ENCODE data around the gene ZNF579.

ZNF579 gene

DNA sequence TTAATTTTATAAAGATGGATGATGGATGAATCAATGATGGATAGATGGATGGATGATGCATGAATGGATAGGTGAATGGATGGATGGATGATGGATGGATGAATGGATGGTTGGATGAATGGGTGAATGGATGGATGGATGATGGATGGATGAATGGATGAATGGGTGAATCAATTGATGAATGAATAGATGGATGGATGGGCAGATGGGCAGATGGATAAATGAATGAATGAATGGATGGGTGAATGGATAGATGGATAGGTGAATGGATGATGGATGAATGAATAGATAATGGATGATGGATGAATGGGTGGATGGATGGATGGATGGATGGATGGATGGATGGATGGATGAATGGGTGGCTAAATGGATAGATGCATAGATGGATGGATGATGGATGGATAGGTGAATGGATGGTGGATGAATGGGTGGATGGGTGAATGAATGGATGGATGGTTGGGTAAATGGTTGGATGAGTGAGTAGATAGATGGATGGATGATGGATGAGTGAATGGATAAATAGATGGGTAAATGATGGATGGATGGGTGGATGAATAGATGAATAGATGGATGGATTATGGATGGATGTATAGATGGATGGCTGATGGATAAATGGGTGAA is 12.8 kb downstream of the ZNF579 start:
- no peak overlapping the region for H3K27ac ChIP-seq (ENCODE audit: low read depth, low read length)
- H3K9ac ChIP-seq (ENCODE audit: low read length): no peak overlapping the region

DNA sequence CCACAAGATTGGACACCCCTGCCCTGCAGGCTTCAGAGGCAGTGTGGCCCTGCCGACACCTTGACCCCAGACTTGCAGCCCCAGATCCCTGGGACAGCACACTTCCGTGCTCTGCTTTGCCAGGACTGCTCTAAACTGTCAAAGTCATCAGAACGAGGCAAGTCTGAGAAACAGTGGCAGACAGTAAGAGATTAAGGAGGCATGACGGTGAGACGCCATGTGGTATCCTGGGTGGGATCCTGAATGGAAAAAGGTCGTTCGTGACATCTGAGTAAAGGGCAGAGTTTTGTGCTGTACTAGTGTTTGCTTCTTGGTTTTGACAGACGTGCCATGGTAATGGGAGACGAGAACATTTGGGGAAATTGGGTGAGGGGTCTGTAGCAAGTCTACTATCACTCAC is 13.8 kb downstream of the ZNF579 start:
- Histone ChIP-seq H3K36me3 (ENCODE audit: control insufficient read depth, insufficient read depth, low read length) (no peaks in the 10 kb centered on the region), H3K4me3 (ENCODE audit: low read length) (no peak overlapping the region), H3K27me3 (ENCODE audit: control insufficient read depth, insufficient read depth, low read length) (peaks cover 3% of the 10 kb centered on the region), H3K9ac (ENCODE audit: low read length) (no peak overlapping the region), H3K27ac (ENCODE audit: low read depth, low read length) (no peak overlapping the region), H3K4me1 (ENCODE audit: control insufficient read depth, insufficient read depth, low read length) (no peaks in the 10 kb centered on the region)

More for the DNA sequence above, 12.8 kb downstream of the ZNF579 start:
- H3K4me3 ChIP-seq (ENCODE audit: low read length): no peak overlapping the region
- no peaks in the 10 kb centered on the region for H3K36me3 ChIP-seq (ENCODE audit: control insufficient read depth, insufficient read depth, low read length)
- H3K27me3 ChIP-seq (ENCODE audit: control insufficient read depth, insufficient read depth, low read length): peaks cover 3% of the 10 kb centered on the region
- no peaks in the 10 kb centered on the region for H3K4me1 ChIP-seq (ENCODE audit: control insufficient read depth, insufficient read depth, low read length)

DNA sequence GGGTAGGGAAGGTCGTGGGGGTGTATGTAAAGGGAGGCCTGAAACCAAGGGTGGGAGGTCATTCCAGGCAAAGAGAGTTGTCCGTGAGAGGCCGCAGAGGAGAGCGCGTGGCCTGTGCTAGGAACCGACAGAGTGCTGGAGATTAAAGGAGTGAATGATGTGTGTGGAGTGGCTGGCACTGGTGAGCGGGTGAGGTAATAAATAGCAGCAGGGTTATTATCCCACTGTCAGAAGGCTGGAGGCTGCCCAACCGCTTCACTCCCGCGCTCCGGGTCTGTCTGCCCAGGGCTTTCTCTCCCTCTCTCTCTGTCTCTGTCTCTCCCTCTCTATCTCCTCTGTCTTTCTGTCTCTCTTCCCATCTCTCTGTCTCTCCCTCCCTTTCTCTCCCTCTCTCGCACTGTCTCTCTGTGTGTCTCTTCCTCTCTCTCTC is 17.4 kb downstream of the ZNF579 start:
- H3K27ac ChIP-seq (ENCODE audit: low read depth, low read length): no peak overlapping the region
- H3K9ac ChIP-seq (ENCODE audit: low read length): no peak overlapping the region

GRCh38 chr19:55559684-55560083 is 21.0 kb downstream of the ZNF579 start:
- H3K4me1 ChIP-seq (ENCODE audit: control insufficient read depth, insufficient read depth, low read length): no peaks in the 10 kb centered on the region
- no peak overlapping the region for H3K9ac ChIP-seq (ENCODE audit: low read length)
- H3K27ac ChIP-seq (ENCODE audit: low read depth, low read length): no peak overlapping the region
- peaks cover 3% of the 10 kb centered on the region for H3K27me3 ChIP-seq (ENCODE audit: control insufficient read depth, insufficient read depth, low read length)
- no peak overlapping the region for H3K4me3 ChIP-seq (ENCODE audit: low read length)
- no peaks in the 10 kb centered on the region for H3K36me3 ChIP-seq (ENCODE audit: control insufficient read depth, insufficient read depth, low read length)

More for the DNA sequence above, 17.4 kb downstream of the ZNF579 start:
- Histone ChIP-seq H3K4me3 (ENCODE audit: low read length) (no peak overlapping the region), H3K4me1 (ENCODE audit: control insufficient read depth, insufficient read depth, low read length) (no peaks in the 10 kb centered on the region), H3K36me3 (ENCODE audit: control insufficient read depth, insufficient read depth, low read length) (no peaks in the 10 kb centered on the region), H3K27me3 (ENCODE audit: control insufficient read depth, insufficient read depth, low read length) (peaks cover 6% of the 10 kb centered on the region)

- Histone ChIP-seq H3K27me3 (ENCODE audit: control insufficient read depth, insufficient read depth, low read length) (no peaks in the 10 kb centered on the region), H3K4me1 (ENCODE audit: control insufficient read depth, insufficient read depth, low read length) (no peaks in the 10 kb centered on the region), H3K9ac (ENCODE audit: low read length) (no peak overlapping the region), H3K4me3 (ENCODE audit: low read length) (no peak overlapping the region), H3K27ac (ENCODE audit: low read depth, low read length) (no peak overlapping the region), H3K36me3 (ENCODE audit: control insufficient read depth, insufficient read depth, low read length) (no peaks in the 10 kb centered on the region)
Observed at GRCh38 chr19:55554741-55555152, 25.9 kb downstream of the ZNF579 start.

GRCh38 chr19:55554302-55554701 is 26.3 kb downstream of the ZNF579 start:
- no peak overlapping the region for H3K4me3 ChIP-seq (ENCODE audit: low read length)
- H3K36me3 ChIP-seq (ENCODE audit: control insufficient read depth, insufficient read depth, low read length): no peaks in the 10 kb centered on the region
- H3K27me3 ChIP-seq (ENCODE audit: control insufficient read depth, insufficient read depth, low read length): no peaks in the 10 kb centered on the region
- no peak overlapping the region for H3K9ac ChIP-seq (ENCODE audit: low read length)
- no peak overlapping the region for H3K27ac ChIP-seq (ENCODE audit: low read depth, low read length)
- no peaks in the 10 kb centered on the region for H3K4me1 ChIP-seq (ENCODE audit: control insufficient read depth, insufficient read depth, low read length)

- no peak overlapping the region for H3K4me3 ChIP-seq (ENCODE audit: low read length)
- H3K27ac ChIP-seq (ENCODE audit: low read depth, low read length): no peak overlapping the region
- no peak overlapping the region for H3K9ac ChIP-seq (ENCODE audit: low read length)
- H3K27me3 ChIP-seq (ENCODE audit: control insufficient read depth, insufficient read depth, low read length): no peaks in the 10 kb centered on the region
- no peaks in the 10 kb centered on the region for H3K4me1 ChIP-seq (ENCODE audit: control insufficient read depth, insufficient read depth, low read length)
- no peaks in the 10 kb centered on the region for H3K36me3 ChIP-seq (ENCODE audit: control insufficient read depth, insufficient read depth, low read length)
Observed at GRCh38 chr19:55553217-55554182, 27.1 kb downstream of the ZNF579 start.

DNA sequence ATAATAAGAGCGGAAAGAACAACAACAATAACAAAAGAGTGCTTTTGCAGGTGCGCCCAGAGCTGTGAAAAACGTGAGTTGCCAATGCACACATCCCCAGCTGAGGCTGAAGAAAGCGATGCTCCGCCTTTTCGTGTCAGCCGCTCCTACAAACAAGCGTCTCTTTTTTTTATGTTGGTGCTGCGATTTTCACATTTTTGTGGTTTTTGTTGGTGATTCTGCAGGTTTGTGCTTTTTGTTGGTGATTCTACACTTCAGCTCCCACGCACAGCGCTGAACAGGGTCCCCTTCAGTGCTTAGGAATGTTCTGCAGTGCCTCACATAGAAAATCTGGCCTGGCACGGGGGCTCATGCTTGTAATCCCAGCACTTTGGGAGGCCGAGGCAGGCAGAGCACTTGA is 28.0 kb downstream of the ZNF579 start:
- Histone ChIP-seq H3K4me3 (ENCODE audit: low read length) (no peak overlapping the region), H3K36me3 (ENCODE audit: control insufficient read depth, insufficient read depth, low read length) (no peaks in the 10 kb centered on the region), H3K27me3 (ENCODE audit: control insufficient read depth, insufficient read depth, low read length) (no peaks in the 10 kb centered on the region), H3K9ac (ENCODE audit: low read length) (no peak overlapping the region), H3K4me1 (ENCODE audit: control insufficient read depth, insufficient read depth, low read length) (no peaks in the 10 kb centered on the region), H3K27ac (ENCODE audit: low read depth, low read length) (no peak overlapping the region)

DNA sequence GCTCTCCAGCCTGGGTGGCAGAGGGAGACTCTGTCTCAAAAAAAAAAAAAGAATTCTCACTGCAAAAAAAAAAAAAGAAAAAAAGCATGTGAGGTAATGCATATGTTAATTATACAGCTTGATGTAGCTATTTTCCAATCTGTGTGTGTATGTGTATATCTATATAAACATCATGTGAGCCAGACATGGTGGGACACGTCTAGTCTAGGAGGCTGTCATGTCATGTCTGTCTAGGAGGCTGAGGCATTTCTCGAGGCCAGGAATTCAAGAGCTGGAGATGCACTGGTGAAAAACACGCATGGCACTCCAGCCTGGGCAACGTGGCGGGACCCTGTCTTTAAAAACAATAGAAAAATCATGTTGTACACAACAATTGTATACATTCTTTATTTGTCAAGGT is 28.4 kb downstream of the ZNF579 start:
- Histone ChIP-seq H3K27ac (ENCODE audit: low read depth, low read length) (no peak overlapping the region), H3K4me3 (ENCODE audit: low read length) (no peak overlapping the region), H3K27me3 (ENCODE audit: control insufficient read depth, insufficient read depth, low read length) (no peaks in the 10 kb centered on the region), H3K9ac (ENCODE audit: low read length) (no peak overlapping the region), H3K36me3 (ENCODE audit: control insufficient read depth, insufficient read depth, low read length) (no peaks in the 10 kb centered on the region), H3K4me1 (ENCODE audit: control insufficient read depth, insufficient read depth, low read length) (no peaks in the 10 kb centered on the region)

- Histone ChIP-seq H3K9ac (ENCODE audit: low read length) (no peak overlapping the region), H3K4me1 (ENCODE audit: control insufficient read depth, insufficient read depth, low read length) (no peaks in the 10 kb centered on the region), H3K27me3 (ENCODE audit: control insufficient read depth, insufficient read depth, low read length) (peaks cover 4% of the 10 kb centered on the region), H3K4me3 (ENCODE audit: low read length) (no peak overlapping the region), H3K36me3 (ENCODE audit: control insufficient read depth, insufficient read depth, low read length) (no peaks in the 10 kb centered on the region), H3K27ac (ENCODE audit: low read depth, low read length) (no peak overlapping the region)
Observed at GRCh38 chr19:55550321-55550650, 30.4 kb downstream of the ZNF579 start.

DNA sequence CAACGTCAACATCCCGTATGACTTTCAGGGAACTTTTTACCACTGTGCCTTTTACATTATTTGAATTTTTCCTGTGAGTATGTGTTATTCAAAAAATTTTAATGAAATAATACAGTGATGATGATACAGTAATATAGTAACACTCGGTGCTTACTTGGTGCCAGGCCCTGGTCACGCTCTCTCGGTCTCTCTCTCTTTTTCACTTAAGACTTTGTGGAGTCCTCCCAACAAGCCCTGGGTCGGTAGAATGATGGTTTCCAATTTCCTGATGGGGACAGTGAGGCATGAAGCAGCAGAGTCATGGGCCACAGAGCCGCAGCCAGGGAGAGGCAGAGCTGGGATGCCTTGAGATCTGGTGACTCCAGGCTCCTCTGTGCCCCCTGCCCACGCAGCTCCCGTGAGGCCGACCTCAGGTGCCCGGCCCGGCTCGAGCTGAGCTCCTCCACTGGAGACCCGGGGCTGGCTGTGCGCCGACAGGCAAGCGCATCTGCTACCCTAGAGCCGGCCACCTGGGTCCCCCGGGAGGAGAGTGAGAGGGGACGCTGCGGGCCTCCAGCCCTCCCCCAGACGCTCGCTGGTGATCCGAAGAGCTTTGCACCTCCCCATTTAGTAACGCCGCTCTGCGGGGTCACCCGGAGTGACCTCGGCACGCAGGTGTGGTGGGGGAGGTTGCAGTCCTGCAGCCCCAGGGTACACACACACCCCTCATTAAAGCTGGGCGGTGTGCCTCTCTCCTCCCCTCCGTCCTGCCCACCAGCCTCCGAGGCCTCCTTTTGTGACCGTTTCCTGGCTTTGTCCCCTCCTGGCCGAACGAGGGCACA is 30.9 kb downstream of the ZNF579 start:
- Histone ChIP-seq H3K9ac (ENCODE audit: low read length) (no peak overlapping the region), H3K27me3 (ENCODE audit: control insufficient read depth, insufficient read depth, low read length) (peaks cover 6% of the 10 kb centered on the region), H3K4me3 (ENCODE audit: low read length) (no peak overlapping the region), H3K36me3 (ENCODE audit: control insufficient read depth, insufficient read depth, low read length) (no peaks in the 10 kb centered on the region), H3K27ac (ENCODE audit: low read depth, low read length) (no peak overlapping the region), H3K4me1 (ENCODE audit: control insufficient read depth, insufficient read depth, low read length) (no peaks in the 10 kb centered on the region)
